Neural progenitor cell (in vitro differentiated cells): ENCODE measurements around the gene CHRNB4.

ENCODE experiments used
- EZH2 ChIP-seq: fragments of 200-600 bp; sonication (generic); IDR thresholded peaks from 2 replicates; pipeline ENCODE4 v1.6.1; 2017; ENCODE audit warnings: antibody characterized with exemption, mild to moderate bottlenecking, moderate library complexity
- EZH2phosphoT487 ChIP-seq: fragments of 200-600 bp; sonication (generic); IDR thresholded peaks from 2 replicates; pipeline ENCODE4 v1.6.1; 2017; ENCODE audit warnings: antibody characterized with exemption
- TF ChIP-seq, protein P1 (sequence below): fragments of 200-600 bp; sonication (generic); IDR thresholded peaks from 2 replicates; pipeline ENCODE4 v1.5.1; 2017; ENCODE audit warnings: antibody characterized with exemption, mild to moderate bottlenecking

DNA sequence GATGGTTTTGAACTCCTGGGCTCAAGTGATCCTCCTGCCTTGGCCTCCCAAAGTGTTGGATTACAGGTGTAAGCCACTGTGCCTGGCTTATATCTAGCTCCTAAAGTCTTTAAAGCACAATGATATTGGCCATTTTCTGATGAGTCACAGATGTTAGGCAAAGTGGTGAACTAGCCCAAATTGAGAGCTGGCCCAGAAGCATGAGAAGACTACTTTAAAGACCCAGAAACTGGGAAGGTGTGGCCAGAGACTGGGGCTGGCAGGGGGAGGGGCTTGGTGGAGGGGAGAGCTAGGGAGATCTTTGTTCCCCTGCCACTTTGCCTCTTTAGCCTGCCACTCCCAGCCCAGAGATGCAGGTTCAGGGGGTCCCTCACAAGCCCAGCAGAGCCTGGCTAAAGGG is 41.8 kb downstream of the CHRNB4 start:
- TF ChIP-seq, protein P1, sequence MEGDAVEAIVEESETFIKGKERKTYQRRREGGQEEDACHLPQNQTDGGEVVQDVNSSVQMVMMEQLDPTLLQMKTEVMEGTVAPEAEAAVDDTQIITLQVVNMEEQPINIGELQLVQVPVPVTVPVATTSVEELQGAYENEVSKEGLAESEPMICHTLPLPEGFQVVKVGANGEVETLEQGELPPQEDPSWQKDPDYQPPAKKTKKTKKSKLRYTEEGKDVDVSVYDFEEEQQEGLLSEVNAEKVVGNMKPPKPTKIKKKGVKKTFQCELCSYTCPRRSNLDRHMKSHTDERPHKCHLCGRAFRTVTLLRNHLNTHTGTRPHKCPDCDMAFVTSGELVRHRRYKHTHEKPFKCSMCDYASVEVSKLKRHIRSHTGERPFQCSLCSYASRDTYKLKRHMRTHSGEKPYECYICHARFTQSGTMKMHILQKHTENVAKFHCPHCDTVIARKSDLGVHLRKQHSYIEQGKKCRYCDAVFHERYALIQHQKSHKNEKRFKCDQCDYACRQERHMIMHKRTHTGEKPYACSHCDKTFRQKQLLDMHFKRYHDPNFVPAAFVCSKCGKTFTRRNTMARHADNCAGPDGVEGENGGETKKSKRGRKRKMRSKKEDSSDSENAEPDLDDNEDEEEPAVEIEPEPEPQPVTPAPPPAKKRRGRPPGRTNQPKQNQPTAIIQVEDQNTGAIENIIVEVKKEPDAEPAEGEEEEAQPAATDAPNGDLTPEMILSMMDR, result no peak
- TF ChIP-seq EZH2, result no peak
- no peak for TF ChIP-seq EZH2phosphoT487
